Measurements from ENCODE around the gene CDH4.

DNA sequence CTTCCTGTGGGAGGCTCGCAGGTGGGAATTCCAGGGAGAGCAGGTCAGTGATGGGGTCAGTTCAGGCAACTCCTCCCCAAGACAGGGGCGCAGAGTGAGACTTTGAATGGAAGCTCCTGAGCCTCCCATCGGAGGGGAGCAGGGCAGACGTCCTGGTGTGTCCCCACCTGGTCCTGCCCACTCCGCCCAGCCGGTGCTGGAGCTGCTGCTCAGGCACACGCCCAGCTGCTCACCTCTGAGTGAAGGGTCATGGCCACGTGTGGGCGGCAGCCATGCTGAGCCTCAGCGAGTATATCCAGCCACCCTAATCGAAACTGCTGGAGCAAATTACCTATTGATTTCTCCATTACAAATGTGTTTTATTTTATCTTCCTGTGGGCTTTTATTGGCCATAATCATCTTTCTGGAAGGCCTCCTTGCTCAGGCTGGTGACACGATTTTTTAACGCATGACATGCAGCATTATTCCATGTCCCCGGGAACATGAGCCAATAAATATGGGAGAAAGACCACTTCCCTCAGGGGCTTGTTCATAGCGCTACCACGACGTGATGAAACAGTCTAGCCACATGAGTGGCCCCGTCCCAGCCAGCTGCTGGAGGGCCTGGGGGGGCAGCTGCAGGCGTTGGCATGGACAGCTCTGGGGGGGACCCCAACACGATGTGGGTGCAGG lies 665.5 kb downstream of the CDH4 start:
- TF ChIP-seq, protein P1, sequence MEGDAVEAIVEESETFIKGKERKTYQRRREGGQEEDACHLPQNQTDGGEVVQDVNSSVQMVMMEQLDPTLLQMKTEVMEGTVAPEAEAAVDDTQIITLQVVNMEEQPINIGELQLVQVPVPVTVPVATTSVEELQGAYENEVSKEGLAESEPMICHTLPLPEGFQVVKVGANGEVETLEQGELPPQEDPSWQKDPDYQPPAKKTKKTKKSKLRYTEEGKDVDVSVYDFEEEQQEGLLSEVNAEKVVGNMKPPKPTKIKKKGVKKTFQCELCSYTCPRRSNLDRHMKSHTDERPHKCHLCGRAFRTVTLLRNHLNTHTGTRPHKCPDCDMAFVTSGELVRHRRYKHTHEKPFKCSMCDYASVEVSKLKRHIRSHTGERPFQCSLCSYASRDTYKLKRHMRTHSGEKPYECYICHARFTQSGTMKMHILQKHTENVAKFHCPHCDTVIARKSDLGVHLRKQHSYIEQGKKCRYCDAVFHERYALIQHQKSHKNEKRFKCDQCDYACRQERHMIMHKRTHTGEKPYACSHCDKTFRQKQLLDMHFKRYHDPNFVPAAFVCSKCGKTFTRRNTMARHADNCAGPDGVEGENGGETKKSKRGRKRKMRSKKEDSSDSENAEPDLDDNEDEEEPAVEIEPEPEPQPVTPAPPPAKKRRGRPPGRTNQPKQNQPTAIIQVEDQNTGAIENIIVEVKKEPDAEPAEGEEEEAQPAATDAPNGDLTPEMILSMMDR (conservative IDR thresholded peaks at IDR 0.05; ENCODE audit: low read length): no peak
- TF ChIP-seq EZH2phosphoT487 (IDR thresholded peaks at IDR 0.05; ENCODE audit: borderline replicate concordance, low read depth, low read length): no peak

Data from OCI-LY7 (cell line).